ENCODE data around the gene AVPI1. TPM values are rescaled to one million over a fixed set of nuclear protein-coding genes. Genes with fewer than 3 reads are reported as not detected.

AVPI1 gene
- total and polyA plus RNA-seq, 3 experiments from 2014 or later: 2.3 to 3.1 (median 2.3) TPM

GRCh38 chr10:97726636-97727178 lies 39.7 kb upstream of the AVPI1 start:
- Histone ChIP-seq H3K27ac (ENCODE audit: low read depth, low read length) (no peak overlapping the region), H3K4me1 (ENCODE audit: insufficient read depth, low read length) (no peaks in the 10 kb centered on the region), H3K27me3 (ENCODE audit: insufficient read depth, low read length, poor library complexity, severe bottlenecking) (no peaks in the 10 kb centered on the region), H3K4me3 (ENCODE audit: low read length) (no peak overlapping the region), H3K36me3 (ENCODE audit: insufficient read depth, low read length) (no peaks in the 10 kb centered on the region), H3K9me3 (ENCODE audit: low read length) (no peaks in the 10 kb centered on the region)
- POLR2A ChIA-PET: no interaction called here
- DNase-seq: no peak
- H3K27ac Mint-ChIP-seq: no peak overlapping the region
- H3K27me3 Mint-ChIP-seq: peaks cover 5 to 40% of the 10 kb centered on the region in 2 donors
- no peaks in the 10 kb centered on the region for H3K9me3 Mint-ChIP-seq
- no peaks in the 10 kb centered on the region for H3K36me3 Mint-ChIP-seq
- CTCF ChIA-PET: interaction anchor here (1.2 to 2.6 kb wide), 2 partner anchors 17 to 25 kb away, joined by 4 to 10 read pairs; no protein-coding TSS in a partner anchor
- H3K4me1 Mint-ChIP-seq: no peaks in the 10 kb centered on the region
- H3K4me3 Mint-ChIP-seq: no peak overlapping the region

- no peak overlapping the region for H3K4me3 Mint-ChIP-seq
- H3K36me3 Mint-ChIP-seq: no peaks in the 10 kb centered on the region
- H3K9me3 Mint-ChIP-seq: no peaks in the 10 kb centered on the region
- no peaks in the 10 kb centered on the region for H3K4me1 Mint-ChIP-seq
- Histone ChIP-seq H3K4me3 (ENCODE audit: low read length) (no peak overlapping the region), H3K9me3 (ENCODE audit: low read length) (no peaks in the 10 kb centered on the region), H3K27me3 (ENCODE audit: insufficient read depth, low read length, poor library complexity, severe bottlenecking) (no peaks in the 10 kb centered on the region), H3K4me1 (ENCODE audit: insufficient read depth, low read length) (no peaks in the 10 kb centered on the region), H3K27ac (ENCODE audit: low read depth, low read length) (no peak overlapping the region), H3K36me3 (ENCODE audit: insufficient read depth, low read length) (no peaks in the 10 kb centered on the region)
- peaks cover 4 to 32% of the 10 kb centered on the region in 2 donors for H3K27me3 Mint-ChIP-seq
- DNase-seq: no peak
- POLR2A ChIA-PET: no interaction called here
- H3K27ac Mint-ChIP-seq: no peak overlapping the region
- CTCF ChIA-PET: interaction anchor here (1.0 to 3.0 kb wide), 4 partner anchors 11 to 27 kb away, joined by 3 to 10 read pairs (median 6); partner anchors contain the start of gene MARVELD1
Measured at GRCh38 chr10:97724341-97724941, 37.4 kb upstream of the AVPI1 start.

- Histone ChIP-seq H3K4me3 (ENCODE audit: low read length) (no peak overlapping the region), H3K9me3 (ENCODE audit: low read length) (no peaks in the 10 kb centered on the region), H3K4me1 (ENCODE audit: insufficient read depth, low read length) (no peaks in the 10 kb centered on the region), H3K27me3 (ENCODE audit: insufficient read depth, low read length, poor library complexity, severe bottlenecking) (no peaks in the 10 kb centered on the region), H3K27ac (ENCODE audit: low read depth, low read length) (no peak overlapping the region), H3K36me3 (ENCODE audit: insufficient read depth, low read length) (no peaks in the 10 kb centered on the region)
- Mint-ChIP-seq H3K27ac (no peak overlapping the region), H3K9me3 (no peaks in the 10 kb centered on the region), H3K36me3 (no peaks in the 10 kb centered on the region), H3K4me3 (no peak overlapping the region), H3K4me1 (no peaks in the 10 kb centered on the region), H3K27me3 (peaks cover 2 to 27% of the 10 kb centered on the region in 2 donors)
- CTCF ChIA-PET: interaction anchor here (1.0 to 3.0 kb wide), 4 partner anchors 9 to 21 kb away, joined by 3 to 11 read pairs (median 7); partner anchors contain the start of gene MARVELD1
- POLR2A ChIA-PET: no interaction called here
- DNase-seq: no peak
Measured at GRCh38 chr10:97723001-97723400, 36.0 kb upstream of the AVPI1 start.

GRCh38 chr10:97721871-97722780 lies 35.1 kb upstream of the AVPI1 start:
- Mint-ChIP-seq H3K9me3 (no peaks in the 10 kb centered on the region), H3K27me3 (peaks cover 2 to 23% of the 10 kb centered on the region in 2 donors), H3K4me1 (no peaks in the 10 kb centered on the region), H3K36me3 (no peaks in the 10 kb centered on the region), H3K27ac (no peak overlapping the region), H3K4me3 (no peak overlapping the region)
- Histone ChIP-seq H3K9me3 (ENCODE audit: low read length) (no peaks in the 10 kb centered on the region), H3K4me1 (ENCODE audit: insufficient read depth, low read length) (no peaks in the 10 kb centered on the region), H3K27ac (ENCODE audit: low read depth, low read length) (no peak overlapping the region), H3K4me3 (ENCODE audit: low read length) (no peak overlapping the region), H3K36me3 (ENCODE audit: insufficient read depth, low read length) (no peaks in the 10 kb centered on the region), H3K27me3 (ENCODE audit: insufficient read depth, low read length, poor library complexity, severe bottlenecking) (no peaks in the 10 kb centered on the region)
- no peak for DNase-seq
- CTCF ChIA-PET: interaction anchor here (1.7 to 2.3 kb wide), 2 partner anchors 10 to 21 kb away, joined by 5 to 11 read pairs; no protein-coding TSS in a partner anchor
- POLR2A ChIA-PET: no interaction called here

DNA sequence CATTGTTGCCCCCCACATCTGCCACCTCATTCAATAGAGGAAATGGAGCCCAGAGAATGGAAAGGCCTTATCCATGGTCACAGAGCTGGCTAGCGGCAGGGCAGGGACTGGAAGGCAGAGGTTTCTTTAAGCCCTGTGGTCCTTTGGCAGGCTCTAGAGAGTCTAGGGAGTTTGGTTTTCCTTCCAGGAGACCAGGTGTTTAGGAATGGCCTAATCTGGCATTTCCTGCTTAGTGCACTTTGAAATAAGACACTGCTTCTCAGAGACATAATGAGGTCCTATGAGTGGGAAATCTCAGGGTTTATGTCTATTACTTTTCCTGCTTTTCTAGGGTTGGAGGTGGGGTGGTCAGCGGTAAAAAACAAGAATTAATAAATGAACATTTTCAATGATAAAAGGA lies 32.6 kb upstream of the AVPI1 start:
- Mint-ChIP-seq H3K36me3 (no peaks in the 10 kb centered on the region), H3K4me1 (peaks cover 0 to 6% (median 2%) of the 10 kb centered on the region in 3 donors), H3K27ac (no peak overlapping the region), H3K27me3 (peaks cover 3 to 5% of the 10 kb centered on the region in 2 donors), H3K9me3 (no peaks in the 10 kb centered on the region), H3K4me3 (no peak overlapping the region)
- Histone ChIP-seq H3K4me3 (ENCODE audit: low read length) (no peak overlapping the region), H3K36me3 (ENCODE audit: insufficient read depth, low read length) (no peaks in the 10 kb centered on the region), H3K9me3 (ENCODE audit: low read length) (no peaks in the 10 kb centered on the region), H3K27me3 (ENCODE audit: insufficient read depth, low read length, poor library complexity, severe bottlenecking) (no peaks in the 10 kb centered on the region), H3K27ac (ENCODE audit: low read depth, low read length) (no peak overlapping the region), H3K4me1 (ENCODE audit: insufficient read depth, low read length) (no peaks in the 10 kb centered on the region)
- no peak for DNase-seq
- POLR2A ChIA-PET: no interaction called here
- CTCF ChIA-PET: interaction anchor here (1.2 kb wide), 1 partner anchor 10 kb away, joined by 4 read pairs; no protein-coding TSS in a partner anchor

GRCh38 chr10:97718659-97719142 lies 31.7 kb upstream of the AVPI1 start:
- Histone ChIP-seq H3K36me3 (ENCODE audit: insufficient read depth, low read length) (no peaks in the 10 kb centered on the region), H3K9me3 (ENCODE audit: low read length) (no peaks in the 10 kb centered on the region), H3K27me3 (ENCODE audit: insufficient read depth, low read length, poor library complexity, severe bottlenecking) (no peaks in the 10 kb centered on the region), H3K4me1 (ENCODE audit: insufficient read depth, low read length) (no peaks in the 10 kb centered on the region), H3K27ac (ENCODE audit: low read depth, low read length) (no peak overlapping the region), H3K4me3 (ENCODE audit: low read length) (no peak overlapping the region)
- Mint-ChIP-seq H3K27ac (no peak overlapping the region), H3K36me3 (peaks cover 0 to 3% (median 0%) of the 10 kb centered on the region in 3 donors), H3K4me3 (no peak overlapping the region), H3K9me3 (no peaks in the 10 kb centered on the region), H3K4me1 (peaks cover 4 to 14% (median 5%) of the 10 kb centered on the region in 3 donors), H3K27me3 (peaks cover 0 to 5% of the 10 kb centered on the region in 2 donors)
- DNase-seq: no peak
- ChIA-PET POLR2A (interaction anchor here (0.6 kb wide), 1 partner anchor 279 kb away, joined by 3 read pairs; no protein-coding TSS in a partner anchor), CTCF (interaction anchor here (1.1 to 3.7 kb wide), 3 partner anchors 9 to 16 kb away, joined by 3 to 12 read pairs (median 4); no protein-coding TSS in a partner anchor)

GRCh38 chr10:97718178-97718577 lies 31.1 kb upstream of the AVPI1 start:
- Mint-ChIP-seq H3K9me3 (no peaks in the 10 kb centered on the region), H3K27ac (peak overlapping the region in 1 of 8 donors; percentile 49), H3K36me3 (peaks cover 0 to 3% (median 0%) of the 10 kb centered on the region in 3 donors), H3K4me3 (peak overlapping the region in 1 of 7 donors; percentile 80), H3K27me3 (peaks cover 0 to 5% of the 10 kb centered on the region in 2 donors), H3K4me1 (peaks cover 4 to 14% (median 5%) of the 10 kb centered on the region in 3 donors)
- no peaks in the 10 kb centered on the region for H3K36me3 ChIP-seq (ENCODE audit: insufficient read depth, low read length)
- CTCF ChIA-PET: interaction anchor here (1.1 to 3.7 kb wide), 4 partner anchors 9 to 17 kb away, joined by 3 to 12 read pairs (median 6); no protein-coding TSS in a partner anchor
- H3K9me3 ChIP-seq (ENCODE audit: low read length): no peaks in the 10 kb centered on the region
- POLR2A ChIA-PET: no interaction called here
- H3K4me1 ChIP-seq (ENCODE audit: insufficient read depth, low read length): no peaks in the 10 kb centered on the region
- H3K27ac ChIP-seq (ENCODE audit: low read depth, low read length): no peak overlapping the region
- H3K4me3 ChIP-seq (ENCODE audit: low read length): no peak overlapping the region
- no peaks in the 10 kb centered on the region for H3K27me3 ChIP-seq (ENCODE audit: insufficient read depth, low read length, poor library complexity, severe bottlenecking)
- no peak for DNase-seq

All from CD8-positive, alpha-beta memory T cell (primary cell).